HG03432 (cell line): ENCODE results near the gene APC2.
"Not testable (repeated sequence)": the region's sequence is repeated elsewhere in the genome, so short reads cannot be mapped to it uniquely, and the experiment has no call there.

Experiments used
- ATAC-seq: cut with Tn5 transposase; IDR thresholded peaks from one replicate; pipeline ENCODE4 v1.9.1; 2021; ENCODE audit warnings: mild to moderate bottlenecking, moderate library complexity; ENCODE audit not compliant: unreplicated experiment

APC2 gene

GRCh38 chr19:1475751-1476437 lies 26.0 kb downstream of the APC2 start:
- no peak for ATAC-seq

GRCh38 chr19:1477056-1477455 lies 27.1 kb downstream of the APC2 start:
- ATAC-seq, result not testable (repeated sequence)

- peak; percentile 81 for ATAC-seq
Observed at GRCh38 chr19:1478934-1479707, 29.2 kb downstream of the APC2 start, which contains the start of gene C19orf25. TSS of gene C19orf25 (minus strand) at chr19:1479215. CDS start at chr19:1478903, 312 bp downstream.

GRCh38 chr19:1481224-1481892 lies 31.4 kb downstream of the APC2 start:
- ATAC-seq, result no peak

- ATAC-seq, result no peak
Observed at GRCh38 chr19:1481893-1482360, 32.0 kb downstream of the APC2 start.

GRCh38 chr19:1482361-1483130 lies 32.6 kb downstream of the APC2 start:
- ATAC-seq, result no peak

- no peak for ATAC-seq
Observed at GRCh38 chr19:1483131-1483978, 33.4 kb downstream of the APC2 start.

GRCh38 chr19:1483979-1484428 lies 34.1 kb downstream of the APC2 start:
- no peak for ATAC-seq

- no peak for ATAC-seq
Observed at GRCh38 chr19:1486720-1487575, 37.0 kb downstream of the APC2 start.

- ATAC-seq, result no peak
Observed at GRCh38 chr19:1487576-1488281, 37.8 kb downstream of the APC2 start.

GRCh38 chr19:1488282-1488601 lies 38.3 kb downstream of the APC2 start:
- ATAC-seq, result no peak

- no peak for ATAC-seq
Observed at GRCh38 chr19:1489463-1490310, 39.8 kb downstream of the APC2 start.

- peak; percentile 79 for ATAC-seq
Observed at GRCh38 chr19:1490311-1491113, 40.6 kb downstream of the APC2 start, which contains the start of gene PCSK4. TSS of gene PCSK4 (minus strand) at chr19:1490350. CDS start at chr19:1490346, 4 bp downstream.

GRCh38 chr19:1491114-1491848 lies 41.4 kb downstream of the APC2 start, which contains the start of gene REEP6:
TSS of gene REEP6 (plus strand) at chr19:1491181. CDS start at chr19:1491270, 89 bp downstream.
- no peak for ATAC-seq

- ATAC-seq, result no peak
Observed at GRCh38 chr19:1491849-1492170, 41.9 kb downstream of the APC2 start.

GRCh38 chr19:1492474-1493006 lies 42.6 kb downstream of the APC2 start:
- ATAC-seq, result no peak
